Hematopoietic multipotent progenitor cell treated with erythropoietin and hydrocortisone succinate and interleukin-3 and kit ligand, for 8 days (in vitro differentiated cells): ENCODE results near the gene UST.
"Not testable (repeated sequence)": the region's sequence is repeated elsewhere in the genome, so short reads cannot be mapped to it uniquely, and the experiment has no call there.

Experiments
- DNase-seq: peaks from one replicate; pipeline ENCODE4 v3.0.0-alpha.2; 2015

The UST gene

DNA sequence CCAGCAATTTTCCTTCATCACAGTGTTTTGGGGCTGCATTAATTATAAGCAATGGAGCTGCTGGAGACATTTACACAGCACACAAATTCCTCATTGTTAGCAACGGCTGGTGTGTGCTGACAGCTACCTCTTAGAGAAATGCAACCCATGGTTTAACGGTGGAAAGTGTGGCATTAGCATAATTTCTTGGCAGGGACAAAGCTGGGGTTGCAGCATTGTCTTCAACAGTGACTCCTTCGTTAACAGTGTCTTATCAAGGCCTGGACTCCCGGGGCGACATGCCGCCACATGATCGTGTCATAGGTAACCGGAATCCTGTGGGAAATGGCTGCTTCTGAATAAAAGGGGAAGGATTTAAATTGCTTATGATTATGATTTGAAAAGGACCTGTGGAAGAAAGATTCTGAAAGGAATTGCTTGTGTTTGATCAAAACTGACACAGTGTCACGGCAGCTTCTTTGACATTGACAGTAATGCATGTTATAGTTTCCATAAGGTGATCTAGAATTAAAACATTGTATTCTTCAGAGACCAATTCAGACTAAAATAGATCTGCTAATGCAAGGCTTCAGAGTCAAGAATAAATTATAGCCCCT is 128.0 kb downstream of the UST start:
- DNase-seq: no peak

DNA sequence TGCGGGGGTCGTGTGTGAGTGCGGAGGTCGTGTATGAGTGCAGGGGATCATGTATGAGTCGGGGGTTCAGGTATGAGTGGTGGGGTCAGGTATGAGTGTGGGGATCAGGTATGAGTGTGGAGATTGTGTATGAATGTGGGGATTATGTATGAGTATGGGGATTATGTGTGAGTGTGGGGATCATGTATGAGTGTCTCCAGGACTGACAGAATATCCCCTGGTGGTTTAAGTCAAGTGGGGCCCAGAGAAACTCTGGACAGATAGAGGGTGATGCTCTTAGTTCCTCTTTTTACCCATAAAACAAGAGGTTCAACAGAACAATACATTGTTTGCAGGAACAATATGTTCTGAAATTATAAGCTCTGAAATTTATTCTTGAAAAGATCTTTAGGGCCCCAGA is 131.9 kb downstream of the UST start:
- DNase-seq: no peak

DNA sequence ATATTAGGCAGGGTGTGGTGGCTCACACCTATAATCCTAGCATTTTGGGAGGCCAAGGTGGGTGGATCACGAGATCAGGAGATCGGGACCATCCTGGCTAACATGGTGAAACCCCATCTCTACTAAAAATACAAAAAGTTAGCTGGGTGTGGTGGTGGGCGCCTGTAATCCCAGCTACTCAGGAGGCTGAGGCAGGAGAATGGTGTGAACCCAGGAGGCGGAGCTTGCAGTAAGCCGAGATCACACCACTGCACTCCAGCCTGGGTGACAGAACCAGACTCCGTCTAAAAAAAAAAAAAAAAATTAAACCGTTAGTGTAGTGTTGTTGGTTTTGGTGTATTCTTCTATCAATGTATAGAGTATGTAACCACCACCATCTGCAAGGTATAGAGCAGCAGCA is 133.9 kb downstream of the UST start:
- not testable (repeated sequence) for DNase-seq

DNA sequence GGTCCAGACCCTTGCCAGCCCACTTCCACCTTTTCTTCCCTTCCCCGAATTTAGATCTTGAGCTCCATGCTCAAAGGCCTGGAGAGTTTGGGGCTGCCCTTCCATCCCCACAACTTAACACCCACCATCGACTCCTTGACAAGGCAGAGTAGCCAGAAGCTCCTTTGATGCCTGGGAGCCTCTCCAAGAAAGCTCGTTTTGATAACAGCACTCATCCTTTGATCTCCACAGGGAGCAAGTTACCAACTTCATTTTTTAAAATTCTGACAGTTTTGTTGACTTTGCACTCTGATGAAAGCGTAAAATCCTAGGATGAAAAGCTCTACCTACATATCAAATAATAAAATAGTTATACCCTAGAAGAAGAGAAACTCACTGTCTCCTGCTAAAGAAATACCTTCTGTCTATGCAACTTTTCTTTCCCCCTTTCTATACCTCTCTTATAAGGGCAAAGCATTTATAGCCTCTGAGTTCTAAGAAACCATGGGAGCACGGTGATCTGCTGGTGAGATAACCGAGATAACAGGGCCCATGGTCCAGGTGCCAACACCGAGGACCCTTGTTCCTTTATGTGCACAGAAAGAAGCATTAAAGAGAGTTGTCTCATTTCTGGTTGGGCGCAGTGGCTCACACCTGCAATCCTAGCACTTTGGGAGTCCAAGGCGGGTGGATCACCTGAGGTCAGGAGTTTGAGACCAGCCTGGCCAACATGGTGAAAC is 134.9 kb downstream of the UST start:
- DNase-seq: no peak

DNA sequence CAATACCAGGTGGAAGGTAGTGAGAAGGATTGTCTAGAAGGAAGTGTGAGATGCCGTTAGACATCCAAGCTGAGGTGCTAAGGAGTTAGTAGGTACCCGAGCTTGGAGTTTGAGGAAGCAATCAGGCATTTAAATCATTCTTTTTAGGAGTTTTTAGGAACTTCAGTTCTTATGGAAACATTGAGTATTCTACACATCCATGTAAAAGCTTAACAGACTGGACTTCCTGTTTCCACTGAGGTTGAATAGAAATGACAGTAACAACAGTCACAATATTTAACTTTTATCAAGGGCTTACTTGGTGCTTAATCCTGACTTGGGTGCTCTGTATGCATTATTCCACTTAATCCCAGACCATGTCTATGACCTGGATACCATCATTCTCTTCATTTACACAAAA is 136.4 kb downstream of the UST start:
- no peak for DNase-seq

DNA sequence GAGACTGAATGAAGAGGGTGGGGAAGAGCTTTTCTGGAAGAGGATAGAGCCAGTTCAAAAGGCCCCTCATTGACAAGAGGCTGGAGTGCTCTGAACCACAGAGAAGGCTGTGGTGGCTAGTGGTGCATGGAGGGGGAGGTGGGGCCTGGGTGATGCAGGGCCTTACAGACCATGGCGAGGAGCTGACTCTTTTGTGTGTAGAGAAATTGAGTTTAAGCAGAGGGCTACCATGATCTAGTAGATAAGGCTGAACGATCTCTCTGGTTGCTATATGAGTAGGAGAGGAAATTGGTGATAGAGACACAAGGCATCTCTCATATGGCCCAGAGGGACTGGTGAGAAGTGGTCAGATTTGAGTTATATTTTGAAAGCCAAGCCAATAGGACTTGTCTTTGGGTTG is 137.6 kb downstream of the UST start:
- DNase-seq: no peak

DNA sequence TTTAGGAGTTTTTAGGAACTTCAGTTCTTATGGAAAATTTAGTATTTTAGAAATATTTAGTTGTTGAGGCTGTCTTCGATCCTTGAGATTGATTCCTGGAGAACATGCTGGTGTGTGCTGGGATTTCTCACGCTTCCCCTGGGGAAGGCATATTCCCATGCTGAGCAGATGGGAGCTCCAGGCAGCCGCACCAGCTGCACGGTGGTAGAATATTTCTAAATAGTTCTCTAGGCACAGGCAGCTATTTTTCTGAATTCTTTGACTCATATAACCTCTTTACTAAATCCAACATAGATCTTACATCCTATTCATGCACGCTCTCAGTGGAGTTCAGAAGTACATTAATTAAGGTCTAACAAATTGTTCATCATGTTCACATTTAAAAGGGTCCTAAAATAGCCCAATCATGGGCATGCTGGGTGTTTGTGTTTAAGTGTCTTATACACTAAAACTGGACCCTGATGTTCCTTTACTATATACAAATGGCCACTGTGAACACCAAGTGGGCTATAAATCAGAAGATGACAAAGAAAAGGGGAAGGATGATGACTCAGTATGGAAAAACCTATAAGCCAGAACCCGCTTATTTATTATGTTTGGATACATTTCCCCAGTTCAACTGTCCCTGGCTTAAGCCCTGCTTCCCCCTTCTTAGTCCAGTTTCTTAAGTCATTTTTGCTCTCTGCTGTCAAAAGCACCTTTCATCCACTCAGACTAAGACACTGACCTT is 138.5 kb downstream of the UST start:
- DNase-seq: no peak

DNA sequence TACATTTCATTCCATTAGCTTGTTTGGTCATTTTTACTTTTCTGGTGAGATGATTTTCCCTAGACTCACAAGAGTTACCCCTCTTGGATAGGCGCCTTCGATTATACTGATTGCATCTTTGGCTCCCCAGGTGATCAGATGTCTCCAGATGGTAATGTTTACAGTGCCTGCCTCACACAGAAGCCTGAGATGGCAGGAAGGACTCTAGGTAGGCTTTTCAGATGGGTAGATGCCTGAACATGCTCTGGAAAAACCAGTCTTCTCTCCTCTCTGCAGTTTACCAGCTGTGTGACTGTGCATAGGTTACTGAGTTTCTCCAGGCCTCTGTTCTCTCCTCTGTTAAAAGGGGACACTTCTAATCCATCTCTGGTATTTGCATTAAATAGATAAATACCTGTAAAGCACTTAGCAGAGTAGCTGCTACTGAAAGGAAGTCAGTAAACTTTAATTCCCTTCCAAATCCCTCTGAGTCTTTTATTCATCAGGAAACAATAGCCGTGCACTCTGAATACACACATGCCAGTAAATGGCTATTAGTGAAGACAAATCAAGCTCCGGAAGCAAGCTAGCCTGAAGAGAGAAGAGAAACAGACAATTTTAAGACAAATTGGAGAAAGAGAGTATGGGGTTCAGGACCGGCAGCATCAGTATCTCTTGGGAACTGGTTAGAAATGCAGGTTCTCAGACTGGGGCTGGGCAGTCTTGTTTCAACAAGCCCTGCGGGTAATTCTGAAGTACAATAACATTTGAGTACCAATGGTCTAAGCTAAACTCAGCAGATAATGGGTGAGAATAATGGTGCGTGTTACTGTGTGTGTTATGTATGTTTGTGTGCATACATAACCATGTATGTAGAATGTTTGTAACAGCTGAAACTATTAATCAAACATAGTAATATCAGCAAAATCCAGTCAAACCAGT is 139.4 kb downstream of the UST start:
- DNase-seq: no peak

DNA sequence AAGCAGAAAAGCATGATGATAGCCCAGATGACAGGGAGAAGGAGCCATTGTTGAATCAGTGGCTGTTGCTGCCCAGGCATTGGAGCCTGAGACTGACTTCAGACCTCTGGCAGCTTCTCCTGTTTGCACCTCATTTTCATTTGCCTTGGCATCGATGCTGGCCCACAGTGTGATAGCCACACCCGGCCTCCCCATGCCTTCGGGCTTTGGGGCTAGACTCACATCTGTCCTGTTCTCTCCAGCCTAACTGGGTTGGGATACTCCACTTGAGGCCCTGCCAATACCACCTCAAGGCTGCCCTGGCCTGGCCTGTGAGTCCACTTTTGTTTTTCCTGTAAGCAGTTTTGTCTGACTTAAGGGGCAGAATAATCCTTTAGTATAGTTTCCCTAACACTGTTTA is 140.4 kb downstream of the UST start:
- no peak for DNase-seq

DNA sequence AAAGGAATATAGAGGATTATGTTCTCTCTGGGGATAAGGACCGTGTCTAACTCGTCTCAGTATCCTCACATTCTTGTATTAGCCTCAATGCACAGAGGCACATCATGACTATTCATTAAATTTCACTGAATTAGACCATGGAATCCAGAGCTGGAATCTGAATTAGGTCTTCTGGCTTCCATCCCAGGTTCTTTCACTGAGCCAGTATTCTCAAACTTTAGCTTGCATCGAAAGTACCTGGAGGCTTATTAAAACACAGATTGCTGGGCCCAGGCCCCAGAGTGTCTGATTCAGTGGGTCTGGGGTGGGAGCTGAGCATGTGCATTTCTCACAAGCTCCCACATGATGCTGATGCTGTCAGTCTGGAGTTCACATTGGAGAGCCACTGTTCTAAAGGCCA is 142.0 kb downstream of the UST start:
- DNase-seq: no peak

DNA sequence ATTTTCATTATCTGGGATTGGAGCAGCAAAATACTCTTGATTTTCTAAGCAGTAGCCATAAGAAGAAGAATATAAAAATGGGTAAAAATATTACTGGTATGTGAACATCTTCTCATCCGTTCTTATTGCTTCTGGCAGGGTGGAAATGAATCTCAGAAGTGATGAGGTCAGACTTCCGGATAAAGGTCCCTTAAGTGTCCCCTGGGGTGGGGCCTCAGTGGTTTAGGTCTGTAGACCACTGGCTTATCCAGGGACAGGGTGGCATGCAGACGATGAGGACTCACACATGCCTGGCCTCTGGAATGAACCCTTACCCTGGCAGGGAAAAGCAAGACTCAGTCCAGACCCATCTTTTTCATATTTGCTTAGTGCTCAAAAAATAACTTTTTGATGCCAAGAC is 143.3 kb downstream of the UST start:
- no peak for DNase-seq

DNA sequence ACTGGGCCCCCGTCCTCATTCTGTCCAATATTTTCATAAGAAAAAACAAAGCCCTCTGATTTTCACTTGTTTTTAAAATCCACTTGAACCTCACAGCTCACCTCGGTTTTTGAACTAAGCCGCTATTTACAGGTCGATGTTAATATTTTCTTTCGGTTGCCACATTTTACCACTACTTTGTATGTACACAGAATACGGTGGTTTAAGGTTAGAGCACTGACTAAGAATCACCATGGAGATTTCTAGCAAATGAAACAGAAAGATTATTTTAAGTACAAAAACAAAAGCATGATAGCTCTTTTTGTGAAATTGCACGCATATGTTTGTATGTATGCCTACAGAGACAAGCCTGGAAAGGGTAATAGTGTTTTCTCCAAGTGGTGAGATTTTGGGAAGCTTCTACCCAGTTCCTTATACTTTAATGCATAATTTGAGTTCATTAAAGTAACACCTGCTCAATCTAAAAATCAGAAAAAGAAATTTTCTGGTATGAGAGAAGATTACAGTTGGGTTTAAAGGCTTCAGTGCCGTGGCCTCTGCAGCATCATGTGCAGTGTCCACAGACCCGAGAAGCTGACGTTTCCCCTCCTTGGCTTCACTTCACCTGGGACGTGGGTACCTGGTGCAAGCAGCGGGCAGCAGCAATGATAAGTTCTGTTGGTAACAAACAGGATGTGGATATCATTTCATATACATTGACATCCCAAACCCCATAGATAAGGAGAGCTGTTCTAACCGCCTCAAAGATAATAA is 144.0 kb downstream of the UST start:
- no peak for DNase-seq

DNA sequence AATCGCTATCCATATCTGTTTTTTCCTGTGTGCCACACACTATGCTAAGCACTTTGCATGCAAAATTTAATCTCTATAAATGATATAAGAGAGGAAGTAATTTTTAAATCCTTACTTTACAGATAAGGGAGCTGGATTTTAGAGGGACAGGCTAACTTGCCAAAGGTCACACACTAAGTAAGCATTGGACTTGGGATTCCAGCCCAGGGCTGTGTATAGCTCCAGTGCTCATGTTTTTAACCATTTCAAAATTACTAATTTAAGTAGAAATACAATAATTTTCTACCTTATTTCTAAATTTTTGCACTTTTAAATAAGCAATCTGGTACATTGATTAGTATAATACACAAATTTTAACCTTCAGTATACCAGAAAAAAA is 144.6 kb downstream of the UST start:
- no peak for DNase-seq

DNA sequence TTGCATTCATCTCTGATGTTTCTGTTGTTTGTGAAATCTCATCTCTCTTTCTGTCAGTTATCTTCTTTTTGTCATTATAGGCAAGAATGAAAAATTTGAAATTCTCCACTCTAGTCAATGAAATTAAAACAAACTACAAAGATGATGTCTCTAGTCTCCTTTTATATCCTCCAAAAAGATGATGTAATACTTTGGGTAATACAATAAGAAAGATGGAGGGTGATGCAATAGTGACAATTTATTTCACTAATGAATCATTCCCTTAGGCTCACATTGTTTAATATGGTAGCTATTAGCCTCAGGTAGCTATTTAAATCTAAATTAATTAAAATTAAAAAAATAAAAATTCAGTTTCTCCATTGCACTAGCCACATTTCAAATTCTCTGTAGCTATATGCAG is 145.4 kb downstream of the UST start:
- DNase-seq: no peak

DNA sequence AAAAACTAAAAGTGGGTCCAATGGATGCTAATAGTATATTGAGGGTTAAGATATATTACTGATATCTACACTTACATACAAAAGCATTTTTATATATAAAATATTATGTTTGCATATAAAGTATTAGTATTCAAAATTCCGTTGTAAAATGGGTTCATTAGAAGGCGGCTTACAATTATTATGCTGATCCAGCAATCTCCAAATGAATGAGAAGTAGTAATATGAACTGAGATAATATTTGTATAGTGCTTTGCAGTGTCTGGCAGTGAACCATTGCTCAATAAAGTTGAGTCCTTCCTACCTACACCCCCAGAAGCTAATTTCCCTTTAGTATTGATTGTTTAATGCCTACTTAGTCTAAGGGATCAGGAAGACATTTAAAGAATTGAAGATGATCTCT is 146.2 kb downstream of the UST start:
- no peak for DNase-seq

DNA sequence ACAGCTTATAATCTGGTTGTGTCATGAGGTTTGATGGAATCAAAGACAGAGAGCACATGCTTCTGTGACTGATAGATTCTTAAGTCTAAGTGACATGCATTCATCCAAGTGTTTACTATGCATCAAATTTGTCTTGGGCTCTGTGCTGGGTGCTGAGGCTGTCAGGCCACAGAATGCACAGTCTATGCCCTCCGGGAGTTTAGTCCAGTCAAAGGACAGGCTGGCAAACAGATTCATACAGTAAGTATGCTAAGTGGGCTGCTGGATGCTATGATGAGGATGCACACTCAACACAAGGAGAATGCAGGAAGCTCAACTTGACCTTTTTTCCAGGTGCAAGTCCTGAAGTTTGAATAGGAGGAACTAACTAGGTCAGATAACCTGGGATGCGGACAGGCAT is 146.7 kb downstream of the UST start:
- no peak for DNase-seq

DNA sequence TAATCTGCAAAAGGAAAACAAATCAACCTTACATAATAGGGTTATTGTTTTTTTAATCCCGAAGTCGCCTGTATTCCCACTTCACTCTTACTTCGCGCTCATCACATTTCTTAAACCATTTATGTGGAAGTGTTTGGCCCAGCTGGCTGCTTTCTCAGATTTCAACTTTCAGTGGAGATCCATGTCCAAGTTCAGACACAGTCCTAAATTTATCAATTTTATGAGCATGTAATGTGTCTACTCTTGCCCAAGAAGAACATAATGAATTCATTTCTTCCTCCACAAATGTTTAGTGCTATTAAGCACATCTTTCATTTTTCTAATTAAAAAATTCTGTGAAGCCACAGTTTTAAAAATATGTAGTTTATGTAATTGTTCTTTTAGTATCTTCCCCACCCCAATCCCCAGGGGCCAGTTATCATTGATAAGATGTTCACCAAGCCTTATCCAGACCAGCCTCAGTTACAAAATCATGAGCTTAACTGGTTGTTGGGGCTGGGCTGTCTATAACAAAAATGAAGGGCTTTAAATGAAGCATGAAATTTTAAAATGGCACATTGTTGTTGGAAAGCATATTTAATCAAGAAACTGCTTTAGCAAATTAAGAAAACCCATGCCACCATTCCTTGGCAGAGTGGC is 151.7 kb downstream of the UST start:
- DNase-seq: no peak

DNA sequence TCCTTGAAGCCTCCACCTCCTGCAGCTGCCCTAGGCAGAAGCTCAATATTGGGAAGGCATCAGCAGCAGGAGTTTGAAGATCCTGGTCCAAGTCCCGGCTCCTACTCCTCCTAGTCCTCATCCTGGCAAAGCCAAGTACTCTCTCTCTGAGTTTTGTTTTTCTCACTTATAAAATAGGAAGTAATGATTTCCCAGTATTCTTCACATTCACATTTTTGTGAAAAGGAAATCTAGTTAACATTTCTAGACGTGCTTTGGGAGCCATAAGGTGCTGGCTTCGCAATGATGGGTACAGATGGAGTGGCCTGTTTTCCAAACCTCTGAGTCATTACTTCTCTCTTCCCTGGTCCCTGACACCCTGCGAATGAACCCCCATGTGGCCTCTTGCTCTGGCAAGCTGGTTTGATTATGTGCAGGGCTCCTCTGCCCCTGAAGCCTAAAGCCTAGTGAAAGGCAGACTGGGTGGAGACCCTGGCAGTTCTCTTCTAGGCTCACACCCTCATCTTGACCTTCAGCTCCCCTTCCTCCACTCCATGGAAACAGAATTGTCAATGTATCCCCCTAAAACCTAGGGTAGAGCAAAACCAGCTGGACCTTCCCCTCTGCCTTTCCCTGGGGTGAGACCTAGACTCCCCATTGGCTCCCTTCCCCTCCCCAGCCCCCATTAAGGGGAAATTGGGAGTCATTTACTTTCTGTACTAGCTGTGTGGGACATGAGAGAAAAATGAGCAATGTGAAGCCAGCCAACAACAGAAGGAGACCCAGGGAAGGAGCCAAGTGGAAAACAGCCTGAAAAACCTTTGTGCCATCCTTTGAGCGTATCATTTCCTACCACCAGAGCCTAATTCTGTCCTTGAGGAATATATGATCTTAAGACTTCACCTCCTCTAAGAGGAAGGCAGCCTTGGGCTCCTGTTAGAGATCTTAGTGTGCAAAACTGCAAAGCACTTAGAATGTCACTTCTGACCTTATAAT is 158.4 kb downstream of the UST start:
- no peak for DNase-seq

DNA sequence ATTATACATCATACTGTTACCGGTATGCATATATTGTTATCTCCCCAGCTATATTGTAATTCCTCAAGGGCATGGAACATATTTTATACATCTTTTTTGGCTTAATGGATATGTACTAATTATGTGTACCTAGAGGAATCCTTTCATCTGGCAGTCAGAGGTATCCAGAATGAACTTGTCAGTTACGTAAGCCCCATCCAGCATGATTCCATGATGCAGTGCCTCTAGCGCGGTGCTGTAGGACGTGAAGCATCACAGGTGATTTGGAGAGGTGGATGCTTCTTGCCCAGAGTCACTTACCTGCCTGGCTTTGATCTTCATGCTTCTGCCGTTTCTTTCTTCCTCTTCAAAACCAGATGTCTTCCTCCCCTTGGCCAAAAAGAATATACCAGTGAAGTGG is 159.1 kb downstream of the UST start:
- DNase-seq: no peak

DNA sequence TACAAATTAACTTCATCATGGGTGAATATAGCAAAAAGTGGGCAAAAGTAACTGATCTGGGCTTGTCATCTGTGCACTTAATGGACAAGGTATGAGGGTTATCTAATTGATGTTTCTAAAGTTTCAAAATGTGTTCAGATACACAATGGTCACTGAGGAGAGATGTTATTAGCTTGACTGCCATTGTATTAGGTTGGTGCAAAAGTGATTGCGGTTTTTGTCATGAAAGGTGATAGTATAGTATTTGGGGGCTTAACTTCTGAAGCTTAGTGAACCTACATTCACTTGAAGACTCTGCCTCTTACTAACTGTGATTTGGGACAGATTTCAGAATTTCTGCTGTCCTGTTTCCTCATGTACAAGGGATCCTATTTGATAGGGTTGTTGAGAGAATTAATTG is 159.6 kb downstream of the UST start:
- DNase-seq: no peak

DNA sequence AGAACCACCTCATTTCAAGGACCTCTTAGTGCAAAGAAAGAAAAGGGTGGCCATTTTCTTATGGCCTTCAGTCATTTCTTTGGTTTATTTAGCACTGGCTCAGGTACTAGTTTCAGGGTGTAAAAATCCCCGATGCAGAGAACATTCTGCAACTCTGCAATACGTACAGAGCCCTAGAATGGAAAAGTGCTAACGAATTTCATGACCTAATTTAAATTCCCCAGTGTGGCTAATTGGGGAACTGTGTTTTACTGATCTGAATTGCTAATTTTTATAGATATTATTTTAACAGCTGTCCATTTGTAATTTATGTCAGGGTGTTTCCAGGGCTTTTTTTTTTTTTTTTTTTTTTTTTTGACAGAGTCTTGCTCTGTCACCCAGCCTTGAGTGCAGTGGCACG is 160.7 kb downstream of the UST start:
- DNase-seq: no peak
